GM12801 (cell line): Measurements from ENCODE around the gene INCENP.

ENCODE experiments used
- CTCF ChIP-seq: IDR thresholded peaks from one replicate; pipeline ENCODE4 v1.5.1; 2011; ENCODE audit warnings: control low read depth; ENCODE audit not compliant: insufficient read length; ENCODE audit errors: extremely low read depth

The INCENP gene

DNA sequence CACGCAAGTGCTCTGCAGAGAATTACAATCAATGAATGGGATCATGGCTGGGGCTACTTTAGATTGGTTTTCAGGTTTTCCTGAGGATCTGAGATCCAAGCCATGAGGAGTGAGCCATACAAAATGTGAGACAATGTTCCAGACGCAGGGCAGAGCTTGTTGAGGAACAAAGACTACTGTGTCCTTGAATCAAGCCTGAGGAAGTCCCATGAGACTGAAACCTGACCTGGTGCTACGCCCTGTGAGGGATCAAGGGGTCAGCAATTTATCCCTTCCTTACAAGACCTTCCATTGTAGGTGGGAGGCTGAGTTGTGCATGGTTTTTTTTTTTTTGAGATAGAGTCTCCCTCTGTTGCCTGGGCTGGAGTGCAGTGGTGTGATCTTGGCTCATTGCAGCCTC is 2.1 kb downstream of the INCENP start:
- TF ChIP-seq CTCF: no peak

GRCh38 chr11:62127426-62127825 is 3.6 kb downstream of the INCENP start:
- TF ChIP-seq CTCF: no peak

DNA sequence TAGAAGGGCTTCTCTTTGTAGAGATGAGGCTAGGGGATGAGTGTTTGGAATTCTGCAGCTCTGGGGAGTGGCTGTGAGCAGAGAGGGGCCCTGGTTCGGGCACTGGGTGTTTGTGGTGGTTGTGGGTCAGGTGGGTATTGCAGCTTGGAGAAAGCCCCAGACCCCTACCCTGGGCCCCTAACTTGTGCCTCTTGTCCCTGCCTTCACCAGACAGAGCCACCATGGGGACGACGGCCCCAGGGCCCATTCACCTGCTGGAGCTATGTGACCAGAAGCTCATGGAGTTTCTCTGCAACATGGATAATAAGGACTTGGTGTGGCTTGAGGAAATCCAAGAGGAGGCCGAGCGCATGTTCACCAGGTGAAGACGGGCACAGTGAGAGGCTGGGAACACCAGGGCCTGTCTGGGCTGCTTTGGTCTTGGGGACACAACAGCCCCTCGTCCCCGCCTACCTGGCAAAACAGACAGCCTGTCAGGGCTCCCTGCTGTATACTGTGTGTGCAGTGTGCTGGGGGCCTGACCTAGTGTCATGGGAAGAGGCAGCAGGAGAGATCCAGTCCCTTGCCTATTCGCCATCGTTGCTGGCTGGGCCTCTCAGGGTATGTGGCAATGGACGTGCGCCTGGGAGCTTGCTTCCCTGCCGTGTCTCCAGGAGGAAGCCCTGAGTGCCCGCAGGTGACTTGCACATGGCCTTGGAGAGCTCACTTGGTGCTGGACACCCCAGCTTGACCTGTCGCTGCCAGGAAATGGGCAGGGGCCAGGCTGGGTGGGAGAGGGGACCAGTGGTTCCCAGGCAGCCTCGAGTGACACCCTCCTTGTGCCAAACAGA is 4.3 kb downstream of the INCENP start:
- TF ChIP-seq CTCF: no peak

DNA sequence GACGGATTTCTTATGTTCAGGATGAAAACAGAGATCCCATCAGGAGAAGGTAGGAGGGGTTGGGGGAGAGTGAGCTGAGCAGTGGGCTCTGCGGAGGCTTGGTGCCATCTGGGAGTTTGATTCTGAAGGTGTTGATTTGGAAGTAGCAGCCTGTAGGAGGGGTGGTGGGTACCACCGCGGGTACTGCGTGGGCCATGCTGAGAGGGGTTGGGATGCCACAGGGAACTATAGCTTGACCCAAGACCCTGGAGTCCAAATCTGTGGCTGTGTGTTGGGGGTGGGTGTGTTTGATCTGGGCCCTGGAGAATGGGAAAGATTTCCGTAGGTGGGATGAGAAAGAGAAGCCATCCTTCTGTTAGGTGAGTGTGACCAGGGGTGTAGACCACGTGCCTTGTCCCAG is 5.0 kb downstream of the INCENP start:
- TF ChIP-seq CTCF: no peak

GRCh38 chr11:62129590-62130282 is 5.9 kb downstream of the INCENP start:
- no peak for TF ChIP-seq CTCF

DNA sequence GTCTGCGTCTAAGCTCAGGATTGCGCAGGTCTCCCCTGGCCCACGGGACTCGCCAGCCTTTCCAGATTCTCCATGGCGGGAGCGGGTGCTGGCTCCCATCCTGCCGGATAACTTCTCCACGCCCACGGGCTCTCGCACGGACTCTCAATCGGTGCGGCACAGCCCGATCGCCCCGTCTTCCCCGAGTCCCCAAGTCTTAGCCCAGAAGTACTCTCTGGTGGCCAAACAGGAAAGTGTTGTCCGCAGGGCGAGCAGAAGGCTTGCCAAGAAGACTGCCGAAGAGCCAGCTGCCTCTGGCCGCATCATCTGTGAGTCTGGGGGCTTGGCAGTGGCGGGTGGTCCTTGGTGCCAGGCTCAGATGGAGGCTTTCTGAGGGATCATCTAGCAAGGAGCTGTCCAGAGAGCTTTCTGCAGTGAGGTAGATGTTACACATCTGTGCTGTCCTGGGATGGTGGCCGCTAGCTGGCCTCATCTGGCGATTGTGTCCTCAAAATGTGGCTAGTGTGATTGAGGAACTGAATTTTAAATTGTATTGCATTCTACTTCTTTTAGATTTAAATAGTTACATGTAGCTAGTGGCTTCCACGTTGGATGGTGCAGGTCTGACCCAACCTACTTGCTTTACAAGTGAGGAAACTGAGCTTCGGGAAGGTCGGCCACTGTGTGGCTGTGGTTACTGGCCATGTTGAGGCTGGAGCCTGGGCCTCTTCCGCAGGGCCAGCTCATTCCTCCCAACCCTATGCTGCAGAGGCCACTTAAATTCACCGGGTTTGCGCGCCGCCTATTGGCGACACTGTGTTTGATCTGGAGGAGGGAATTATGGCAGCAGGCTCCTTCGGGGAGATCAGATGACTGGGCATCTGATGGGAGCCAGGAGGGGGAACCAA is 6.7 kb downstream of the INCENP start:
- no peak for TF ChIP-seq CTCF

DNA sequence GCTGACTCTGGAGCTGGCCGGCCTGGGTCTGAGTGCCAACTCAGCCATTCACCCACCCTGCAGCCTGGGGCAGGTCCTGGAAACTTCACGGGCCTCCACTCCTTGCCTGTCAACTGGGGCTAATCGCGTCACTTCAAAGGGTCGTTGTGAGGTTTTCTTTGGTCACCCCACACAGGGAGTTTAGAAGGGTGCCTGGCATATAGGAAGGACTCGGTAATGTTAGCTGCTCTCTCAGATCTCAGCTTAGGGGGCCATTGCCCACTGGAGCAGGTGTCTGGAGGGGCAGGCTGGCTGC is 7.3 kb downstream of the INCENP start:
- no peak for TF ChIP-seq CTCF
